Activated CD4-positive, alpha-beta T cell treated with anti-CD3 and anti-CD28 coated beads, Interleukin-2, amount 50 U/mL, for 48 hours (primary cell): Measurements from ENCODE around the gene SLC7A14.
A peak's percentile ranks its signal among the peaks of the same experiment; 100 is the strongest.

Experiments used
- DNase-seq, 2 experiments: peaks; one replicate each; pipeline ENCODE4 v3.0.0-alpha.2; 2020

SLC7A14 gene

GRCh38 chr3:170531657-170532335, 54.1 kb downstream of the SLC7A14 start:
- DNase-seq = no peak

- no peak for DNase-seq
Measured at GRCh38 chr3:170531054-170531453, 54.8 kb downstream of the SLC7A14 start.

- no peak for DNase-seq
Measured at GRCh38 chr3:170529912-170530311, 56.0 kb downstream of the SLC7A14 start.

GRCh38 chr3:170529346-170529745, 56.5 kb downstream of the SLC7A14 start:
- no peak for DNase-seq

- DNase-seq = no peak
Measured at GRCh38 chr3:170528726-170529125, 57.1 kb downstream of the SLC7A14 start.

GRCh38 chr3:170524073-170524472, 61.8 kb downstream of the SLC7A14 start:
- DNase-seq = no peak

- no peak for DNase-seq
Measured at GRCh38 chr3:170523248-170523647, 62.6 kb downstream of the SLC7A14 start.

GRCh38 chr3:170522201-170522600, 63.7 kb downstream of the SLC7A14 start:
- no peak for DNase-seq

GRCh38 chr3:170520996-170521395, 64.9 kb downstream of the SLC7A14 start:
- no peak for DNase-seq

- no peak for DNase-seq
Measured at GRCh38 chr3:170517242-170517945, 68.5 kb downstream of the SLC7A14 start.

- no peak for DNase-seq
Measured at GRCh38 chr3:170513642-170514041, 72.2 kb downstream of the SLC7A14 start.

GRCh38 chr3:170511371-170511770, 74.5 kb downstream of the SLC7A14 start:
- DNase-seq = no peak

- no peak for DNase-seq
Measured at GRCh38 chr3:170508839-170509238, 77.0 kb downstream of the SLC7A14 start.

GRCh38 chr3:170508291-170508690, 77.6 kb downstream of the SLC7A14 start:
- no peak for DNase-seq

- DNase-seq = no peak
Measured at GRCh38 chr3:170507063-170507462, 78.8 kb downstream of the SLC7A14 start.

- no peak for DNase-seq
Measured at GRCh38 chr3:170506556-170506955, 79.3 kb downstream of the SLC7A14 start.

GRCh38 chr3:170502297-170502696, 83.6 kb downstream of the SLC7A14 start:
- DNase-seq = no peak

- no peak for DNase-seq
Measured at GRCh38 chr3:170500995-170501394, 84.9 kb downstream of the SLC7A14 start.

- DNase-seq = no peak
Measured at GRCh38 chr3:170500462-170500861, 85.4 kb downstream of the SLC7A14 start.

GRCh38 chr3:170499562-170500156, 86.2 kb downstream of the SLC7A14 start:
- DNase-seq = peak in 1 of 2 experiments; percentile 14

GRCh38 chr3:170497207-170498095, 88.4 kb downstream of the SLC7A14 start:
- no peak for DNase-seq

- no peak for DNase-seq
Measured at GRCh38 chr3:170496868-170497140, 89.1 kb downstream of the SLC7A14 start.
